ENCODE results near the gene PPP4R2. TPM values are rescaled to one million over a fixed set of nuclear protein-coding genes. Genes with fewer than 3 reads are reported as not detected.

Gene PPP4R2
- total RNA-seq, 1 donor from 2014 or later: 24.3 TPM

DNA sequence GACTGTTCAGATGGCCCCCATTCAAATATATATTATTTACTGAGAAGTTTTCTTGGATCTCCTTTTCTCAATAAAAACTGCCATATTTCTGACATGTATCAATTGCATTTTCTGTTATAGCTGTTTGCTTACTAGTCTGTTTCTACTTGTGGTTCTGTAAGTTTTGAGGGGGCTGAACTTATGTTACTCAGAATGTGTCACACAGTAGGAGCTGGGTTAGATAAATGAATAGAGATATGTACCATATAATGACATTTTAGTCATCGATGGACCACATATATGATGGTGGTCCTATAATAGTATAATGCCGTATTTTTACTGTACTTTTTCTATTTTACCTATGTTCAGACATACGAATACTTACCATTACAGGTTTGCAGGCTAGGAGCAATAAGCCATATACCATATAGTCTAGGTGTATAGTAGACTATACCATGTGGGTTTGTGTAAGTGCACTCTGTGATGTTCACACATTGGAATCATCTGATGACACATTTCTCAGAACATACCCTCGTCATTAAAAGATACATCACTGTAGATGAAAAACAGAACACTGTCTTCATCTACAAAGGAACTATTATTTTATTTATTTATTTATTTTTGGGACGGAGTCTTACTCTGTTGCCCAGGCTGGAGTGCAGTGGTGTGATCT is 22.3 kb downstream of the PPP4R2 start:
- DNase-seq (ENCODE audit: extremely low spot score in 2 of 2): no peak
- H3K27me3 ChIP-seq: no peaks in the 10 kb centered on the region
- no peaks in the 10 kb centered on the region for H3K9me3 ChIP-seq
- H3K4me1 ChIP-seq: peaks cover 35% of the 10 kb centered on the region
- no peaks in the 10 kb centered on the region for H3K36me3 ChIP-seq
- H3K27ac ChIP-seq: no peak overlapping the region
- intact Hi-C loops (cut with DNase I): no loop called here
- H3K4me3 ChIP-seq: no peak overlapping the region
- no peak for TF ChIP-seq POLR2A (IDR thresholded peaks at IDR 0.05)
- no peak for TF ChIP-seq POLR2AphosphoS5 (IDR thresholded peaks at IDR 0.05; ENCODE audit: insufficient read depth in 1 of 2, low read depth in 1 of 2)
- TF ChIP-seq, protein P1, sequence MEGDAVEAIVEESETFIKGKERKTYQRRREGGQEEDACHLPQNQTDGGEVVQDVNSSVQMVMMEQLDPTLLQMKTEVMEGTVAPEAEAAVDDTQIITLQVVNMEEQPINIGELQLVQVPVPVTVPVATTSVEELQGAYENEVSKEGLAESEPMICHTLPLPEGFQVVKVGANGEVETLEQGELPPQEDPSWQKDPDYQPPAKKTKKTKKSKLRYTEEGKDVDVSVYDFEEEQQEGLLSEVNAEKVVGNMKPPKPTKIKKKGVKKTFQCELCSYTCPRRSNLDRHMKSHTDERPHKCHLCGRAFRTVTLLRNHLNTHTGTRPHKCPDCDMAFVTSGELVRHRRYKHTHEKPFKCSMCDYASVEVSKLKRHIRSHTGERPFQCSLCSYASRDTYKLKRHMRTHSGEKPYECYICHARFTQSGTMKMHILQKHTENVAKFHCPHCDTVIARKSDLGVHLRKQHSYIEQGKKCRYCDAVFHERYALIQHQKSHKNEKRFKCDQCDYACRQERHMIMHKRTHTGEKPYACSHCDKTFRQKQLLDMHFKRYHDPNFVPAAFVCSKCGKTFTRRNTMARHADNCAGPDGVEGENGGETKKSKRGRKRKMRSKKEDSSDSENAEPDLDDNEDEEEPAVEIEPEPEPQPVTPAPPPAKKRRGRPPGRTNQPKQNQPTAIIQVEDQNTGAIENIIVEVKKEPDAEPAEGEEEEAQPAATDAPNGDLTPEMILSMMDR (IDR thresholded peaks at IDR 0.05): no peak

DNA sequence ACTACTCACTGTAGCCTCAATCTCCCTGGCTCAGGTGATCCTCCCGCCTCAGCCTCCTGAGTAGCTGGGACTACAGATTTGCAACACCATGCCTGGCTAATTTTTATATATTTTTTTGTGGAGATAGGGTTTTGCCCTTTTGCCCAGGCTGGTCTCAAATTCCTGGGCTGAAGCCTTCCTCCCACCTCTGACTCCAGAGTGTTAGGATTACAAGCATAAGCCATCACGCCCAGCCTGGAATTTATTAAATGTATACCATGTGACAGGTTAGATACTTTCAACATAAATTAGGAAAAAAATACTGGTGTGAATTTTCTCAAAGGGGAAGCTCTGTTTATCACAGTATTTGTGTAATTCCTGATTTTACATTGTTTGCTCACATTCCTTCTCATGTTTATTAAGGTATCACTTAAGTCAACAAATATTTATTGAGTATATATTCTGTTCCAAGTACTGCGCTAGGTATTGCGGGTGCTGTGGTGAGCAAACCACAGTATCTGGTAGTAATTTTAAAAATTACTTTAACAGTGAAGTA is 24.8 kb downstream of the PPP4R2 start:
- intact Hi-C loops (cut with DNase I): no loop called here
- H3K27me3 ChIP-seq: no peaks in the 10 kb centered on the region
- no peaks in the 10 kb centered on the region for H3K9me3 ChIP-seq
- no peak overlapping the region for H3K27ac ChIP-seq
- no peak for TF ChIP-seq POLR2A (IDR thresholded peaks at IDR 0.05)
- TF ChIP-seq, protein P1 (IDR thresholded peaks at IDR 0.05): no peak
- no peak for TF ChIP-seq POLR2AphosphoS5 (IDR thresholded peaks at IDR 0.05; ENCODE audit: insufficient read depth in 1 of 2, low read depth in 1 of 2)
- peaks cover 52% of the 10 kb centered on the region for H3K4me1 ChIP-seq
- no peak for DNase-seq (ENCODE audit: extremely low spot score in 2 of 2)
- H3K4me3 ChIP-seq: no peak overlapping the region
- no peaks in the 10 kb centered on the region for H3K36me3 ChIP-seq

DNA sequence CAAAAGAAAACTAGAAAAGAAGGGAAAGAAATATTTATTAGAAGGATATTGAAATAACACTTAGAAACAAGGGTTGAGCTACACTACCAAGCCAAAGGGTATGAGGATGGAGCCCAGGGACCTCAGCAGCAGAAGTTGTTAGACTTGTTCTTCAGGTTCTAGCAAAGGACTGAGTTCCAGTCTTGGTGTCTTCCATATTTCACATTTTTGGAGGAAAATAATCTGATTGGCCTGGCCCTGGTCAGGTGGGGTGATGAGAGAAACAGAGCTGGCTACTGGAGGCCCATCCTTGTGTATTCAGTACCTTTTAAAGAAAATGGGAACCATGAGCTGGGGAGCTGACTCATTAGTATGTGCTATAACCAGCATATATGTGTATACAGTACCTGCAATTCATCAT is 28.2 kb downstream of the PPP4R2 start:
- Histone ChIP-seq H3K9me3 (no peaks in the 10 kb centered on the region), H3K27me3 (no peaks in the 10 kb centered on the region), H3K36me3 (no peaks in the 10 kb centered on the region), H3K4me3 (no peak overlapping the region), H3K27ac (no peak overlapping the region), H3K4me1 (peaks cover 48% of the 10 kb centered on the region)
- TF ChIP-seq, protein P1 (IDR thresholded peaks at IDR 0.05): no peak
- TF ChIP-seq POLR2A (IDR thresholded peaks at IDR 0.05) (no peak), POLR2AphosphoS5 (IDR thresholded peaks at IDR 0.05; ENCODE audit: insufficient read depth in 1 of 2, low read depth in 1 of 2) (no peak)
- intact Hi-C loops (cut with DNase I): no loop called here
- no peak for DNase-seq (ENCODE audit: extremely low spot score in 2 of 2)

DNA sequence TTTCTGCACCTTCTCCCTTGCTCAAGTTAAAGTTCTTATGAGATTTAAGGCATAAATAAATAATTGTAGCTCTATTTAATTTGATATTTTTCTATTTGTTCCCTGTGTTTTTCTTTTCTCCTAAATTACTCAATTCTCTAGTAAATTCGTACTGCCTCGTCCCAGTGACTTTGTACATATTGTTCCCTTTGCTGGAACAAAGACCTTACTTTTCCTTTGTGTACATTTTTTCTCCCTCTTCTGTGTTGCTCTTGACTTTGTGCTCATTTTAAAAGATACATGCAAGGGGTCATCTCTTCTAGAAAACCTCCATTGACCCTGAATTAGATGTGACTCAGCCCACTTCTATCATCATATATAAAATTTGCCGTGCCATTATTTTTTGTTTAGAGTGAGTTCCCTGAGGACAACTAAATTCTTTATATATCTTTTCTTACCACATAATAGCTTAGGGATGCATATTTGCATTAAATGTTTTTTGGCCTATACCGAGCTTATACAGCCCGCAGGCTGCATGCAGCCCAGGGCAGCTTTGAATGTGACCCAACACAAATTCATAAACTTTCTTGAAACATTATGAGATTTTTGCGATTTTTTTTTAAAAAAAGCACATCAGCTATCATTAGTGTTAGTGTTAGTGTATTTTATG is 29.6 kb downstream of the PPP4R2 start:
- Histone ChIP-seq H3K27ac (no peak overlapping the region), H3K36me3 (no peaks in the 10 kb centered on the region), H3K4me1 (peaks cover 46% of the 10 kb centered on the region), H3K4me3 (no peak overlapping the region), H3K27me3 (no peaks in the 10 kb centered on the region), H3K9me3 (no peaks in the 10 kb centered on the region)
- intact Hi-C loops (cut with DNase I): no loop called here
- no peak for TF ChIP-seq POLR2A (IDR thresholded peaks at IDR 0.05)
- no peak for DNase-seq (ENCODE audit: extremely low spot score in 2 of 2)

DNA sequence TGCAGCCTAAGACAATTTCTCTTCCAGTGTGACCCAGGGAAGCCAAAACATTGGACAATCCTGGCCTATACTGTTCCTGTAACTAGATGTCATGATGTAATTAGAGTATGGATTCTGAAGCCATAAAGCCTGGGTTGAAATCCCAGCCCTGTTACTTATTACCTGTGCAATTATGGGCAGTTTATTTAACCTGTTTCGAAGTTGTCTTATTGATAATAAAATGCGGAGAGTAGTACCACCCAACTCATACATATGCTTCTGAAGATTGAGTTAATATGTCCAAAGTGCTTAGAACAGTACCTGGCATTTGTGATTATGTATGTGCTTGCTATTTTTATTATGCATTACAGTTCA is 30.1 kb downstream of the PPP4R2 start:
- intact Hi-C loops (cut with DNase I): no loop called here
- Histone ChIP-seq H3K9me3 (no peaks in the 10 kb centered on the region), H3K4me1 (peaks cover 50% of the 10 kb centered on the region)

DNA sequence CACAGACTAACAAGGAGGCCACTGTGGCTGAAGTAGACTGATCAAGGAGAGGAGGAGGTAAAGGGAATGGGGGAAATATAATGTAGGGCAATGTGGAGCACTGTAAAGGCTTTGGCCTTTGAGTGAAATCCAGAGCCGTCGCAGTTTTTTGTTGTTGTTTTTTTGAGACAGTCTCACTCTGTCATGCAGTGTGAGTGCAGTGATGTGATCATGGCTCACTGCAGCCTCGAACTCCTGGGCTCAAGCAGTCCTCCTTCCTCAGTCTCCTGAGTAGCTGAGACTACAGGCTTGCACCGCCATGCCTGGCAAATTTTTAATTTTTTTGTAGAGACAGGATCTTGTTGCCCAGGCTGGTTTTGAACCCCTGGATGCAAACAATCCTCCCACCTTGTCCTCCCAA is 32.2 kb downstream of the PPP4R2 start:
- Histone ChIP-seq H3K4me3 (no peak overlapping the region), H3K27ac (no peak overlapping the region), H3K27me3 (no peaks in the 10 kb centered on the region), H3K36me3 (no peaks in the 10 kb centered on the region), H3K9me3 (no peaks in the 10 kb centered on the region), H3K4me1 (peaks cover 66% of the 10 kb centered on the region)
- no peak for DNase-seq (ENCODE audit: extremely low spot score in 2 of 2)
- intact Hi-C loops (cut with DNase I): no loop called here
- TF ChIP-seq POLR2AphosphoS5 (IDR thresholded peaks at IDR 0.05; ENCODE audit: insufficient read depth in 1 of 2, low read depth in 1 of 2): no peak
- no peak for TF ChIP-seq POLR2A (IDR thresholded peaks at IDR 0.05)
- TF ChIP-seq, protein P1 (IDR thresholded peaks at IDR 0.05): no peak

More for the DNA sequence above, 30.1 kb downstream of the PPP4R2 start:
- Histone ChIP-seq H3K27me3 (no peaks in the 10 kb centered on the region), H3K4me3 (no peak overlapping the region), H3K36me3 (no peaks in the 10 kb centered on the region), H3K27ac (no peak overlapping the region)
- TF ChIP-seq POLR2A (IDR thresholded peaks at IDR 0.05) (no peak), POLR2AphosphoS5 (IDR thresholded peaks at IDR 0.05; ENCODE audit: insufficient read depth in 1 of 2, low read depth in 1 of 2) (no peak)
- no peak for DNase-seq (ENCODE audit: extremely low spot score in 2 of 2)
